ENCODE data around the gene FAM236C.
"Not testable (repeated sequence)": the region's sequence is repeated elsewhere in the genome, so short reads cannot be mapped to it uniquely, and the experiment has no call there.

DNA sequence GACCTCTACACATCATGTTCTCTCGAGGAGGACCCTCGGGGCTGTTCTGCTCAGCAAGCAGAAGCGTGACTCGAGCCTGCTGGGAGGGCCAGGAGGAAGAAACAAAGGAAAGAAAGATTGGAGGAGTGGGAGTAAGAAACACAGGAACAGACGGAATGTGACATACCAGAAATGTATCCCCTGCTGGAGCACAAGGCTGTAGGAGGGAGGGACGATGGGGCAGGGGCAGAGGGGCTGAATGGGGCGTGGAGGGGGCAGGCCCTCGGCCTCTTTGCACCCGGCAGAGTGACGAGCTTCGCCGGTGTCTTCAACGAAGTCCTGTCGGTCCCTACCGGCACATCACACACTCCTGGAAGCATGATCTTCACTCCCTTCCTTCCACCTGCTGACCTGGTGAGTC, 25.5 kb downstream of the FAM236C start, which contains the start of gene FAM236A:
- TF ChIP-seq POLR2A, CTCF, EP300 (IDR thresholded peaks at IDR 0.05): not testable (repeated sequence)

Data from suprapubic skin (tissue), 3 donors.